ENCODE measurements around the gene YDJC. TPM values are rescaled to one million over a fixed set of nuclear protein-coding genes. Genes with fewer than 3 reads are reported as not detected.
"Not testable (repeated sequence)": the region's sequence is repeated elsewhere in the genome, so short reads cannot be mapped to it uniquely, and the experiment has no call there.

The YDJC gene
- total RNA-seq, 1 donor from 2014 or later = 27.4 TPM

DNA sequence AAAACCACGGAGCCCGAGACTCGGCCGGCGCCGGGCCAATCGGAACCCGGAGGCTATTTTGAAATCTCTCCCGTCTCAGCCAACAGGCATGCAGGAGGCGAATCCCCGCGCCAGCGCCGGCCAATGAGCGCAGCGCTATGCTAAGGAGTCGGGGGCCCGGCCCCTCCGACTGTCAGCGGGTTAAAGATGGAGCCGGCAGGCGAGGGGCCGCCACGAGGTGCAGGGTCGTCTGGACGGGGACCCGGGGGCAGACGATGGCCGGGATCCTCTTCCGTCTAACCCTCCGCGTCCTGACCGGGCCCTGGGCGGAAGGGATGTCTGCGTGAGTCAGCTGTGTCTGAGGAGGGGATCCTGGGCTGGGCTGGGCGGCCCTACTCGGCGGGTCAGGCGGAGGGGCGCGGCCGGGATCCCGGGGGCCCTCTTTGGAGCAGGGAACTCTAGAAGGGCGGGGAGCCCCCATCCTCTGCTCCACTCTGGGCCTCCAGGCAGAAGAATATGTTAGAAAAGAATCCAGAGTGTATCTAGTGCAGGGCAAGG, 22.3 kb upstream of the YDJC start:
- DNase-seq (ENCODE audit: low read depth) = peak; percentile 64

GRCh38 chr22:21651521-21652009, 21.7 kb upstream of the YDJC start:
- DNase-seq (ENCODE audit: low read depth) = no peak

DNA sequence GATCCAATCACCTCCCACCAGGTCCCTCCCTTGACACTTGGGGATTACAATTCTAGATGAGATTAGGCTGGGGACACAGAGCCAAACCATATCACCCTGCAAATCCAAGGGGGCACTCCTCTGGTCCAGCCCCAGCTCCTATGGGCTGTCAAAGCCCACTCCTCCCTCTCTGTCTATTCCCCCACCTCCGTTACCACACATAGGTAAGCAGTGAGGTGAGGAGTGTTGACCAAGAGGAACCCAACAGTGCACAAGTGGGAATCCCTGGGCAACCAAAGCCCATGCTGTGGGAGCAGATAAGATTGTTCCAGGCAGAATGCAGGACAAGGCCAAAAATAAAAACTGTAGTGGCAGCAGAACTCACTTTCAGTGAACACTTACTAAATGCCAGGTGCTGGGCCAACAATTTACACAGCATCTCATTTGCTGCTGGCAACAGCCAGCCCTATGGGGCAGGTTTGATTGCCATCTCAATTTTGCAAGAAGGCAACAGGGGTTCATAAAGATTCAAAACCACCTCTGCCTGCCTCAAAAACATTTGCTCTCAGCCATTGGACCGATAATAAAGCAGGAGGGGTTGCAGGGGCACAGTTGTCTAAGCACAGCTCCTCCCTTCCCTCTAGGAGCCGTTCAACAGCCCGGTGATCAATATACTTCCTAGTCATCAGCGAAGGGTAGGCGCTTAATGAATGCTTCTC, 21.1 kb upstream of the YDJC start:
- DNase-seq (ENCODE audit: low read depth) = no peak

- no peak for DNase-seq (ENCODE audit: low read depth)
These were observed 20.5 kb upstream of the YDJC start for GRCh38 chr22:21650280-21650679.

DNA sequence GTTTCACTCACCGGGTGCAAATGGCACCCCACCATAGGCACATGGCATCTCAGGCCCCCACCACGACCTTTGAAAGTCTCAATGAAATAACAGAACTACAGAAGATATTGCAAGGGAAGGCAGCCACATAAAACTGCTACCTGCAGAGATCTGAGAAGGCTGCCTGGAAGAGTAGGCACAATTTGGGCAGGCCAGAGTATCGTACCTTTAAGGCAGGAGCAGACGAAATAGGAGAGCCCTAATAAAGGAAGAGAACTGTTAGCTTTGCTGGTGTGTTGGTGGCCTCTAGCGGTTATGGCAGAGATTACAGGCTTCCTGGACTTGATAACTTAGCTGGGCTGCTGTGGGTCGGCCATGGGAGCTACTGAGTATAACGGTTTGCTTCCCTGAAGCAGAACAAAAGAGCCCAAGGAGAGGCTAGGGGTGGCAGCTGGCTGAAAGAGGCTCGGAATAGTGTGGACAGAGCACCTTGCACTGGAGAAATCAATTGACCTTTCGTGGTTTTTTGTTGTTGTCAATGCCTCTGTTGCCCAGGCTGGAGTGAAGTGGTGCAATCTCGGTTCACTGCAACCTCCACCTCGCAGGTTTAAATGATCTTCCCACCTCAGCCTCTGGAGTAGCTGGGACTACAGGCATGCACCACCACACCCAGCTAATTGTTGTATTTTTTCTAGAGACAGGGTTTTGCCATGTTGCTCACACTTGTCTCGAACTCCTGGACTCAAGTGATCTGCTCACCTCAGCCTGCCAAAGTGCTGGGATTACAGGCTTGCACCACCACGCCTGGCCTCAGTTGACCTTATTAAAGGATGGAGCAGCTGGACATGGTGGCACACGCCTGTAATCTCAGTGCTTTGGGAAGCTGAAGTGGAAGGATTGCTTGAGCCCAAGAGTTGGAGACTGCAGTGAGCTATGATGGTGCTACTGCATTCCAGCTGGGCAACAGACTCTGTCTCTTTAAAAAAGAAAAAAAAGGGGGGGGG, 17.1 kb upstream of the YDJC start:
- peak; percentile 72 for DNase-seq (ENCODE audit: low read depth)

GRCh38 chr22:21645513-21645912, 15.7 kb upstream of the YDJC start:
- not testable (repeated sequence) for DNase-seq (ENCODE audit: low read depth)

GRCh38 chr22:21643533-21644357, 13.9 kb upstream of the YDJC start:
- no peak for DNase-seq (ENCODE audit: low read depth)

DNA sequence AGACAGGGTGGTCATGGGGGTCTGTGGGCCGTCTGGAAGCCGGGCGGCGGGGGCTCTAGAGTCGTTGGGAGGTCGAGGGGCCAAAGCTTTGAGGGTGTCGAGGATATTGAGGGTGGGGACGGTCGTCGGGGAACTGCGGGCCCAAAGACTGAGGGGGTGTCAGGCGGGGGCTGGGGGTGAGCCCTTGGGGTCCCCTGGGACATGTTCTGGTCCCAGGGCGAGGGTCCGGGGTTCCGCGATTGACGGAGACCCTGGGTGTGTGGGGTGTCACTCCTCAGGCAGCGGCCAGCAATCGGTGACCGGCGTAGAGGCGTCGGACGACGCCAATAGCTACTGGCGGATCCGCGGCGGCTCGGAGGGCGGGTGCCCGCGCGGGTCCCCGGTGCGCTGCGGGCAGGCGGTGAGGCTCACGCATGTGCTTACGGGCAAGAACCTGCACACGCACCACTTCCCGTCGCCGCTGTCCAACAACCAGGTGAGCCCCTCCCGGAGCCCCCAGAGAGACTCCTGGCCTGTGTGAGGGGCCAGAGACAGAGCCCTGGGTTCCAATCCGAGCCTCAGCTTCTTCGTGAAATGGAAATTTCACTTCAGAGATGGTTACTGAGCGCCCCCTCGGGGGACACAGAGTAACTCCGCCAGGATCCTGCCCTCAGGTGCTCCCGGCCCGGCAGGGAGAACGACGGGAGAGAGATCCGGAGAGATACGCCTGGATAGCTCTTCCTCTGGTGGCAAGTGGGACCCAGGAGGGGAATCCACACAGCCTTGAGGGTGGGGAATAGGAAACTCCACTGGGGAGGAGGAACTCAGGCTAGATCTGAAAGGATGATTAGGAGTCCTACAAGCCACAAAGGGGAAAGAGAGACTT, 13.0 kb upstream of the YDJC start:
- DNase-seq (ENCODE audit: low read depth) = peak; percentile 47

GRCh38 chr22:21641789-21642583, 12.2 kb upstream of the YDJC start, which contains the start of gene SDF2L1:
TSS of gene SDF2L1 (plus strand) at chr22:21642302. CDS start at chr22:21642337, 35 bp downstream.
- peak; percentile 94 for DNase-seq (ENCODE audit: low read depth)

GRCh38 chr22:21641417-21641788, 11.6 kb upstream of the YDJC start:
- DNase-seq (ENCODE audit: low read depth) = peak; percentile 57

DNA sequence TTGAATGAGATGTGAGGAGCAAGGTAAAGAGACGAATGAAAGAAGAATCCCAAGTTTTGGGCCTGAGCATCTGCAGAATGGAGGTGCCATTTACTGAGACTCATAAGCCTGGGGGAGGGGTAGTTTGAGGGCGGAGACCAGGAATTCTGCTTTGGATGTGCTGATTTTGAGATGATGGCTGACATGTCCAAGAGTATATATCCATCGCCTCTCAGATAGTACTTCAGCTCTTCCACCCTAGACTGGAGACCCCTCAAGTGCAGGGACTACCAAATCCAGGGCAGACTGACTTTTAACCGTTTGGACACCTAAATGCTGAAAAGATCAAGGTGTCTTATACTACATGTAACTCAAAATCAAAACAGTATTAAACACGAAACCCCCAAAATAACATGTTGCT, 11.0 kb upstream of the YDJC start:
- DNase-seq (ENCODE audit: low read depth) = no peak

- no peak for DNase-seq (ENCODE audit: low read depth)
These were observed 9.5 kb upstream of the YDJC start for GRCh38 chr22:21639359-21639758.

GRCh38 chr22:21637450-21637849, 7.6 kb upstream of the YDJC start:
- not testable (repeated sequence) for DNase-seq (ENCODE audit: low read depth)

DNA sequence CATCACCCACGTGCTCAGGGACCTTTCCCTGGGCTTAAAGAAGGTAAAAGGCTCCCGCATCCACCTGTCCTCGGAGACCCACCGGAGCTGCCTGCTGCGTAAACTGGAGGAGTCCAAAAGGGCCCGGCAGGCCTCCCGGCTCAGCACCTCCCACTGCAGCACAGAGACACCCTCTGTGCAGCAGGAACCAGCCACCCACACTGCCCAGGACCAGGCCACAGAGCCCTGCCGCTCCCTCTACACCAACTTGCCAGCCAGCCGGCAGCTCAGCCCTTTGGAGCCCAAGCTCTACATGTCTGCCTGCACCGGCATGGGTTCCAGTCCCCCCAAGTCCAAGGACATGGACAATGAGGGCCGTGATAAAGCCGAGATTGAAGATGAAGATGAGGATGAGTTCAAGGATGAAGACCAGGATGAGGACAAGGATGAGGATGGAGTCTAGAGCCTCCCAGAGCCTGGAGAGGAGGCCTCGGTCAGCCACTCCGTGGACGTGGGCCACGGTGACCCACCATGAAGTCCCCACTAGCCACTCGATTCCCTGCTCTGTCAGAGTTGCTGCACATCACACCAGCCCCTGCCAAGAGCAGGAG, 6.9 kb upstream of the YDJC start:
- DNase-seq (ENCODE audit: low read depth) = no peak

- no peak for DNase-seq (ENCODE audit: low read depth)
These were observed 6.1 kb upstream of the YDJC start for GRCh38 chr22:21635771-21636510.

GRCh38 chr22:21634844-21635243, 5.0 kb upstream of the YDJC start:
- DNase-seq (ENCODE audit: low read depth) = no peak

DNA sequence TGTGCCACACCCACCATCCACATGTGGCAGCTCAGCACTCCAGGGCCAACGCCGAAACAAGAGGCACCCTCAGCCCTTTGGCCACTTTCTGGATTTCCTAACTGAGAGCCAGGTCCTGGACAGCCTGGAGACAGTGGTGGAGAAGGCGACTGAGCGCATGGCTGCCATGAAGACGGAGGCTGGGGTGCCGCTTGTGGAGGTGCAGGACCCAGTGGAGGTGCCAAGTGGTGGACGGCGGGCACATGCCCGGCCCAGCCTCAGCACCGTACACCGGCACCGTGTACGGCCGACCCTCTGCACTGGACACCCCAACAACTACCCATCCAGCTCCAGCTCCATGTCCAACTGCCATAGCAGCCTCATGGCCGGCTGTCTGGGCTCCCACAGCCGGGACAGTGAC, 4.3 kb upstream of the YDJC start:
- DNase-seq (ENCODE audit: low read depth) = no peak

DNA sequence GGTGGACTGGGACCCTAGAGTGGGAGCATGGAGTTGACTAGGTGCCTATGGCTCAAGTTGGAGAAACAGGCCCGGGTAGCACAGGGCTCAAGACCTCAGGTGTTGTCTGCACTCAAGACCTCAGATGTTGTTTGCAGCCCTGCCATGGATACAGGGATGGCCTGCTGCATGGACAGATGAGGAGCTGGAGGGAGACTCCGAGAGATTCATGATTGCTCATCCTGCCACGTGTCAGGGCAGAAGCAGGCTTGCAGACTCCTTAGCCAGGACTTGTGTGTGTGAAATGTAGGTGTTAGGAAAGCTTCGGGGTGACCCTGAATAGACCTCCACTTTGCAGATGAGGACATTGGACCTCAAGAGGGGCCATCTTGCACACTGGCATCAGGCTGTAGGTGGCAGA, 3.7 kb upstream of the YDJC start:
- no peak for DNase-seq (ENCODE audit: low read depth)

- DNase-seq (ENCODE audit: low read depth) = no peak
These were observed 3.1 kb upstream of the YDJC start for GRCh38 chr22:21632931-21633330.

All from renal cortical epithelial cell (primary cell).